DOHH2 (cell line): ENCODE data around the gene GRID1.

Experiments
- EZH2phosphoT487 ChIP-seq: fragments of 200-600 bp; sonication (generic); IDR thresholded peaks from 2 replicates; pipeline ENCODE4 v1.6.1; 2017; ENCODE audit warnings: borderline replicate concordance, mild to moderate bottlenecking, antibody characterized with exemption, low read length, moderate library complexity, mixed read lengths
- TF ChIP-seq, protein P1 (sequence below): fragments of 200-600 bp; sonication (generic); IDR thresholded peaks from one replicate; pipeline ENCODE4 v1.5.1; 2014; ENCODE audit warnings: antibody characterized with exemption, mild to moderate bottlenecking, low read depth, low read length; ENCODE audit not compliant: poor library complexity, severe bottlenecking

DNA sequence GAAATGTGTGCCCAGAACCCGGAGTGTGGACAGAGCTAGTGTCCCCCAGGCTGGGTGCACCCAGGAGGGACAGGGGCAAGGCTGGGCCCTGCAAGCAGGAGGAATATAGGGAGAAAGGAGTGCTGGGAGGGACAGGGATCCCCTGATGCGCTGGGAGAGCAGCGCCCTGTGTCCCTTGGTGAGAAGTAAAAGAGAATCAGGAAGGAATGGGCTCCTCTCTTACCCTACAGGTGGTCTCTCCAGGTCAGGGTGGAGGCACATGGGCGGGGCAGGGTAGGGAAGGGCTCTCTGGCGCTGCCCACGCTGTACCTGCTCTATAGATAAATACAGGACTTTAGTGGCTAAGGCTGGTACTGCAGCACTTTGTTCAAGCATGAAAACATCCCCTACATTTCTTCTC is 753.8 kb downstream of the GRID1 start:
- TF ChIP-seq, protein P1, sequence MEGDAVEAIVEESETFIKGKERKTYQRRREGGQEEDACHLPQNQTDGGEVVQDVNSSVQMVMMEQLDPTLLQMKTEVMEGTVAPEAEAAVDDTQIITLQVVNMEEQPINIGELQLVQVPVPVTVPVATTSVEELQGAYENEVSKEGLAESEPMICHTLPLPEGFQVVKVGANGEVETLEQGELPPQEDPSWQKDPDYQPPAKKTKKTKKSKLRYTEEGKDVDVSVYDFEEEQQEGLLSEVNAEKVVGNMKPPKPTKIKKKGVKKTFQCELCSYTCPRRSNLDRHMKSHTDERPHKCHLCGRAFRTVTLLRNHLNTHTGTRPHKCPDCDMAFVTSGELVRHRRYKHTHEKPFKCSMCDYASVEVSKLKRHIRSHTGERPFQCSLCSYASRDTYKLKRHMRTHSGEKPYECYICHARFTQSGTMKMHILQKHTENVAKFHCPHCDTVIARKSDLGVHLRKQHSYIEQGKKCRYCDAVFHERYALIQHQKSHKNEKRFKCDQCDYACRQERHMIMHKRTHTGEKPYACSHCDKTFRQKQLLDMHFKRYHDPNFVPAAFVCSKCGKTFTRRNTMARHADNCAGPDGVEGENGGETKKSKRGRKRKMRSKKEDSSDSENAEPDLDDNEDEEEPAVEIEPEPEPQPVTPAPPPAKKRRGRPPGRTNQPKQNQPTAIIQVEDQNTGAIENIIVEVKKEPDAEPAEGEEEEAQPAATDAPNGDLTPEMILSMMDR: no peak
- TF ChIP-seq EZH2phosphoT487: no peak
